Endothelial cell of umbilical vein (primary cell): ENCODE data around the gene BMERB1. TPM values are rescaled to one million over a fixed set of nuclear protein-coding genes. Genes with fewer than 3 reads are reported as not detected.

Source experiments
- BruUV-seq: library from RNA; stranded (reverse); fragments of 400-500 nt; replicated peaks from 2 replicates; lab custom pipeline; 2021; lab: Mats Ljungman, UMichigan
- CTCF ChIA-PET: fragments of 300-600, 350-600 bp; sonication (Branson Sonifier 250); formaldehyde crosslinking; loops from one replicate; lab custom pipeline; 2021; ENCODE audit warnings: antibody characterized with exemption, inconsistent platforms; lab: Charles Lee
- POLR2A ChIA-PET: fragments of 300-600, 350-600 bp; sonication (Branson Sonifier 250); formaldehyde crosslinking; loops from one replicate; lab custom pipeline; 2021; ENCODE audit warnings: antibody characterized with exemption, inconsistent platforms; lab: Charles Lee
- DNase-seq: peaks from one replicate; pipeline ENCODE4 v3.0.0-alpha.2; 2011; ENCODE audit warnings: low read depth, low spot score
- FAIRE-seq: peaks from 2 replicates; lab custom pipeline; 2011; peaks lifted over from hg19 to GRCh38; lab: Jason Lieb, UNC
- H2AFZ ChIP-seq: 2 replicates; pipeline ENCODE4 v1.6.0; 2012; ENCODE audit warnings: low read depth, low read length, control low read depth, inconsistent platforms
- H3K27ac ChIP-seq: 2 replicates; pipeline ENCODE4 v1.5.1; 2011; ENCODE audit warnings: low read depth, mild to moderate bottlenecking, control low read depth, low read length, moderate library complexity; ENCODE audit not compliant: insufficient read depth
- H3K27me3 ChIP-seq, 2 experiments: 2 replicates each; pipeline versions ENCODE4 v1.6.0 to v1.6.1; 2011; ENCODE audit warnings: low read length in 2 of 2, mixed read lengths in 1 of 2; ENCODE audit not compliant: control insufficient read depth in 2 of 2, insufficient read depth in 2 of 2
- H3K36me3 ChIP-seq, 2 experiments: 2 replicates in 1 of 2; 3 replicates in 1 of 2; pipeline ENCODE4 v1.5.1; 2011; ENCODE audit warnings: low read length in 2 of 2, mild to moderate bottlenecking in 1 of 2, moderate library complexity in 1 of 2; ENCODE audit not compliant: control insufficient read depth in 2 of 2, insufficient read depth in 2 of 2; ENCODE audit errors: extremely low read depth in 1 of 2
- H3K4me1 ChIP-seq: 3 replicates; pipeline ENCODE4 v1.5.1; 2011; ENCODE audit warnings: mild to moderate bottlenecking, low read length; ENCODE audit not compliant: control insufficient read depth, insufficient read depth; ENCODE audit errors: extremely low read depth
- H3K4me2 ChIP-seq: 2 replicates; pipeline ENCODE4 v1.6.1; 2011; ENCODE audit warnings: low read length, control low read depth, mixed read lengths; ENCODE audit not compliant: insufficient read depth
- H3K4me3 ChIP-seq, 3 experiments: fragments of 200-600 bp in 1 of 3; sonication (generic), shearing (Covaris generic) in 1 of 3; replicated peaks in 1 of 3; 2 replicates each; pipeline ENCODE4 v1.5.1; 2011 to 2016; ENCODE audit warnings: control low read depth in 3 of 3, low read length in 3 of 3, mild to moderate bottlenecking in 2 of 3, inconsistent platforms in 1 of 3, low read depth in 1 of 3, moderate library complexity in 1 of 3; ENCODE audit not compliant: insufficient read depth in 1 of 3
- H3K79me2 ChIP-seq: 2 replicates; pipeline ENCODE4 v1.6.0; 2012; ENCODE audit warnings: low read length, inconsistent platforms; ENCODE audit not compliant: control insufficient read depth, insufficient read depth
- H3K9ac ChIP-seq: replicated peaks from 2 replicates; pipeline ENCODE3; 2011; ENCODE audit warnings: low read length, control low read depth; ENCODE audit not compliant: insufficient read depth; ENCODE audit errors: extremely low read depth
- H3K9me1 ChIP-seq: replicated peaks from 3 replicates; pipeline ENCODE4 v1.6.0; 2011; ENCODE audit warnings: mild to moderate bottlenecking, low read length; ENCODE audit not compliant: control insufficient read depth, insufficient read depth; ENCODE audit errors: extremely low read depth
- H3K9me3 ChIP-seq: replicated peaks from 2 replicates; pipeline ENCODE4 v1.5.1; 2012; ENCODE audit warnings: low read length, inconsistent platforms; ENCODE audit not compliant: control insufficient read depth, insufficient read depth
- H4K20me1 ChIP-seq: replicated peaks from 2 replicates; pipeline ENCODE3; 2011; ENCODE audit warnings: mild to moderate bottlenecking, low read length; ENCODE audit not compliant: control insufficient read depth, insufficient read depth; ENCODE audit errors: extremely low read depth
- CTCF ChIP-seq, 2 donors: IDR thresholded peaks; 1 replicate in 1 of 2; 2 replicates in 1 of 2; pipeline ENCODE4 v1.5.1; 2011; ENCODE audit warnings: low read length in 2 of 2, mild to moderate bottlenecking in 2 of 2, moderate library complexity in 2 of 2, control low read depth in 1 of 2, inconsistent platforms in 1 of 2, low read depth in 1 of 2; ENCODE audit not compliant: insufficient read depth in 1 of 2; ENCODE audit errors: extremely low read depth in 1 of 2
- EZH2 ChIP-seq: IDR thresholded peaks from 2 replicates; pipeline ENCODE4 v1.6.1; 2012; ENCODE audit warnings: borderline replicate concordance, low read depth, mild to moderate bottlenecking, moderate library complexity, low read length, inconsistent platforms; ENCODE audit not compliant: severe bottlenecking
- FOS ChIP-seq: IDR thresholded peaks from 2 replicates; pipeline ENCODE4 v1.6.1; 2011; ENCODE audit warnings: mild to moderate bottlenecking, low read length, moderate library complexity, borderline replicate concordance; ENCODE audit not compliant: insufficient read depth
- GATA2 ChIP-seq: IDR thresholded peaks from 2 replicates; pipeline ENCODE4 v1.7.0; 2011; ENCODE audit warnings: low read depth, mild to moderate bottlenecking, moderate library complexity, mixed read lengths, low read length; ENCODE audit not compliant: insufficient read length, insufficient read depth
- JUN ChIP-seq: IDR thresholded peaks from 2 replicates; pipeline ENCODE4 v1.6.1; 2011; ENCODE audit warnings: borderline replicate concordance, low read depth; ENCODE audit not compliant: insufficient read length, insufficient read depth
- MAX ChIP-seq: IDR thresholded peaks from 2 replicates; pipeline ENCODE4 v1.6.1; 2011; ENCODE audit not compliant: insufficient read depth, insufficient read length
- MYC ChIP-seq: IDR thresholded peaks from one replicate; pipeline ENCODE4 v1.6.1; 2011; ENCODE audit warnings: mild to moderate bottlenecking, low read depth, low read length
- POLR2A ChIP-seq: IDR thresholded peaks from 2 replicates; pipeline ENCODE4 v1.6.1; 2012; ENCODE audit warnings: low read depth, mild to moderate bottlenecking, control low read depth, low read length
- POLR2AphosphoS5 ChIP-seq: IDR thresholded peaks from 2 replicates; pipeline ENCODE4 v1.6.1; 2012; ENCODE audit warnings: low read depth, mild to moderate bottlenecking, control low read depth, low read length, moderate library complexity; ENCODE audit not compliant: insufficient read depth
- dilution Hi-C: fragments of 300-500 bp; cut with MboI; formaldehyde crosslinking; loops from one replicate; pipeline ENCODE4 v1.15.0; 2019; ENCODE audit warnings: low sequenced_read_pairs; ENCODE audit not compliant: extremely low pct_ligation_motif_present
- intact Hi-C: fragments of 100-400 bp; cut with micrococcal nuclease; formaldehyde crosslinking; loops from one replicate; pipeline ENCODE4 v1.10.0; 2022
- polyA plus RNA-seq, 4 experiments: library from polyadenylated mRNA; depleted of rRNA in 3 of 4; stranded (reverse) in 3 of 4; unstranded in 1 of 4; fragments of >200 nt; gene quantifications; 2 replicates each; pipeline versions ENCODE4 v1.2.1 to v1.2.3, GENCODE V29; 2011 to 2012; ENCODE audit warnings: missing spikeins in 1 of 4
- total RNA-seq: library from RNA; stranded (reverse); gene quantifications from 2 replicates; pipeline ENCODE4 v1.2.3, GENCODE V29; 2021

BMERB1 gene
- total and polyA plus RNA-seq, 2 donors (not counting 3 experiments of a cell fraction or from before 2014, with no cell fraction given): 14.1 to 17.4 TPM

GRCh38 chr16:15635926-15636325 lies 201.5 kb downstream of the BMERB1 start:
- no peaks in the 10 kb centered on the region for H4K20me1 ChIP-seq
- FAIRE-seq: no peak
- ChIA-PET POLR2A (no interaction called here), CTCF (interaction anchor here (1.0 to 1.8 kb wide), 3 partner anchors 46 to 85 kb away, joined by 3 to 4 read pairs (median 4); no protein-coding TSS in a partner anchor)
- dilution Hi-C loops: no loop called here
- H3K4me3 ChIP-seq: no peak overlapping the region
- H3K9me1 ChIP-seq: no peaks in the 10 kb centered on the region
- no peak overlapping the region for H3K4me2 ChIP-seq
- BruUV-seq: no TSS peak
- TF ChIP-seq JUN (no peak), GATA2 (no peak), MYC (no peak), EZH2 (no peak)
- no peaks in the 10 kb centered on the region for H3K4me1 ChIP-seq
- no peak overlapping the region for H3K9ac ChIP-seq
- H2AFZ ChIP-seq: no peak overlapping the region
- H3K27me3 ChIP-seq: no peaks in the 10 kb centered on the region
- intact Hi-C loops: no loop called here
- peaks cover 12 to 21% of the 10 kb centered on the region in 2 experiments for H3K36me3 ChIP-seq
- H3K27ac ChIP-seq: no peak overlapping the region
- DNase-seq: no peak
- H3K9me3 ChIP-seq: no peaks in the 10 kb centered on the region
- peaks cover 9% of the 10 kb centered on the region for H3K79me2 ChIP-seq

GRCh38 chr16:15636392-15636873 lies 202.0 kb downstream of the BMERB1 start:
- TF ChIP-seq CTCF (IDR thresholded peaks at IDR 0.05; ENCODE audit: extremely low read depth in 1 of 2, insufficient read depth in 1 of 2, low read depth in 1 of 2, low read length in 2 of 2) (no peak), POLR2A (no peak), POLR2AphosphoS5 (no peak), FOS (no peak), EZH2 (no peak), MAX (no peak), MYC (no peak), JUN (no peak), GATA2 (no peak)
- H3K9ac ChIP-seq: no peak overlapping the region
- no peaks in the 10 kb centered on the region for H3K9me3 ChIP-seq
- H3K27ac ChIP-seq: no peak overlapping the region
- H3K4me1 ChIP-seq: peaks cover 2% of the 10 kb centered on the region
- dilution Hi-C loops: no loop called here
- intact Hi-C loops: no loop called here
- no peaks in the 10 kb centered on the region for H4K20me1 ChIP-seq
- no peaks in the 10 kb centered on the region for H3K27me3 ChIP-seq
- no TSS peak for BruUV-seq
- H3K79me2 ChIP-seq: peaks cover 14% of the 10 kb centered on the region
- no peak overlapping the region for H3K4me3 ChIP-seq
- FAIRE-seq (no peak), DNase-seq (peak; percentile 42)
- no peak overlapping the region for H3K4me2 ChIP-seq
- CTCF ChIA-PET: interaction anchor here (1.0 kb wide), 1 partner anchor 46 kb away, joined by 3 read pairs; no protein-coding TSS in a partner anchor
- POLR2A ChIA-PET: no interaction called here
- H2AFZ ChIP-seq: no peak overlapping the region
- peaks cover 12 to 21% of the 10 kb centered on the region in 2 experiments for H3K36me3 ChIP-seq
- no peaks in the 10 kb centered on the region for H3K9me1 ChIP-seq
